Brain microvascular endothelial cell (primary cell): ENCODE measurements around the gene CCDC191.

Experiments used
- DNase-seq: peaks from one replicate; pipeline ENCODE4 v3.0.0-alpha.2; 2020
- H3K27ac ChIP-seq: fragments of 250-450 bp; sonication (Bioruptor Pico); 2 replicates; pipeline ENCODE4 v1.5.1; 2020; ENCODE audit warnings: mild to moderate bottlenecking, moderate library complexity
- H3K27me3 ChIP-seq: fragments of 250-450 bp; sonication (Bioruptor Pico); replicated peaks from 2 replicates; pipeline ENCODE4 v1.5.1; 2020; ENCODE audit warnings: mild to moderate bottlenecking
- H3K36me3 ChIP-seq: fragments of 250-450 bp; sonication (Bioruptor Pico); replicated peaks from 2 replicates; pipeline ENCODE4 v1.5.1; 2020; ENCODE audit warnings: mild to moderate bottlenecking
- H3K4me3 ChIP-seq: 2 replicates; pipeline ENCODE4 v1.5.1; 2011; ENCODE audit warnings: low read depth, mild to moderate bottlenecking, control low read depth, low read length, moderate library complexity
- in situ Hi-C: cut with HindIII; loops from 2 replicates; pipeline ENCODE4 v1.10.0; 2017; ENCODE audit warnings: low sequenced_read_pairs, low pct_ligation_motif_present
- TF ChIP-seq, protein P1 (sequence below): IDR thresholded peaks from 2 replicates; pipeline ENCODE4 v1.5.1; 2011; ENCODE audit warnings: low read depth, mild to moderate bottlenecking, moderate library complexity, low read length, control low read depth, inconsistent platforms; ENCODE audit errors: missing control alignments

CCDC191 gene

DNA sequence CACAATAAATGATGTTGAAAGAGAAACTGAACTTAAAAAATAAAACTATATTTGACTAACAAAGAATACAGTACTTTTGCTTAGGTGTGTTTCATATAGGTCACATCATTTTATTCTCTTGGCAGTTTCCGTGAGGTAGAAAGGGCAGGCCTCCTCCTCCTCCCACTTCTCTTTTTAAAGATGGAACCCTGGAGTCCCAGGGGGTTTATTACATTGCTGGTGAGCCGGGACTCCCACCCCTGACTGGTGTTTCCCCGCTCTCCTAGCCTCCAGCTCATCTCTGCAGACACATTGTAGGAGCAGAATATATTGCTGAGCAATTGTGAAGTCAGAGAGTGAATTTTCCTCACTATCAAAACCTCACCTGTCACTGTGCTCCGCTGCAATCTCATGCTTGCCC lies 78.5 kb downstream of the CCDC191 start:
- no peak for DNase-seq
- no peaks in the 10 kb centered on the region for H3K36me3 ChIP-seq
- in situ Hi-C loops = no loop called here

DNA sequence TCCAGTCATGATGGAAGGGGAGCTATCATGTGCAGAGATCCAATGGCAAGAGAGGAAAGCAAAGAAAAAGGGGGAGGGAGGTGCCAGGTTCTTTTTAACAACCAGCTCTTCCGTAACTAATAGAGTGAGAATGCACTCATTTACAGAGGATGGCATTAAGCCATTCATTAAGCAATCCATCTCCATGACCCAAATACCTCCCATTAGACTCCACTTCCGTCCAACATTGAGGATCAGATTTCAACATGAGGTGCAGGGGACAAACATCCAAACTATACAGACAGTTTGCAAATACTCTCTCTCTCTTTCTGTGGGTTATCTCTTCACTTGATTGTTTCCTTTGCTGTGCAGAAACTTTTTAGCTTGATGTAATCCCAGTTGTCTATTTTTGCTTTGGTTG lies 87.3 kb downstream of the CCDC191 start:
- DNase-seq = no peak
- in situ Hi-C loops = no loop called here
- Histone ChIP-seq H3K27me3 (no peaks in the 10 kb centered on the region), H3K27ac (no peak overlapping the region), H3K36me3 (no peaks in the 10 kb centered on the region), H3K4me3 (no peak overlapping the region)
- TF ChIP-seq, protein P1, sequence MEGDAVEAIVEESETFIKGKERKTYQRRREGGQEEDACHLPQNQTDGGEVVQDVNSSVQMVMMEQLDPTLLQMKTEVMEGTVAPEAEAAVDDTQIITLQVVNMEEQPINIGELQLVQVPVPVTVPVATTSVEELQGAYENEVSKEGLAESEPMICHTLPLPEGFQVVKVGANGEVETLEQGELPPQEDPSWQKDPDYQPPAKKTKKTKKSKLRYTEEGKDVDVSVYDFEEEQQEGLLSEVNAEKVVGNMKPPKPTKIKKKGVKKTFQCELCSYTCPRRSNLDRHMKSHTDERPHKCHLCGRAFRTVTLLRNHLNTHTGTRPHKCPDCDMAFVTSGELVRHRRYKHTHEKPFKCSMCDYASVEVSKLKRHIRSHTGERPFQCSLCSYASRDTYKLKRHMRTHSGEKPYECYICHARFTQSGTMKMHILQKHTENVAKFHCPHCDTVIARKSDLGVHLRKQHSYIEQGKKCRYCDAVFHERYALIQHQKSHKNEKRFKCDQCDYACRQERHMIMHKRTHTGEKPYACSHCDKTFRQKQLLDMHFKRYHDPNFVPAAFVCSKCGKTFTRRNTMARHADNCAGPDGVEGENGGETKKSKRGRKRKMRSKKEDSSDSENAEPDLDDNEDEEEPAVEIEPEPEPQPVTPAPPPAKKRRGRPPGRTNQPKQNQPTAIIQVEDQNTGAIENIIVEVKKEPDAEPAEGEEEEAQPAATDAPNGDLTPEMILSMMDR = no peak

More for the DNA sequence above, 78.5 kb downstream of the CCDC191 start:
- no peak overlapping the region for H3K27ac ChIP-seq
- H3K27me3 ChIP-seq = no peaks in the 10 kb centered on the region
- H3K4me3 ChIP-seq = no peak overlapping the region
- TF ChIP-seq, protein P1 = no peak

DNA sequence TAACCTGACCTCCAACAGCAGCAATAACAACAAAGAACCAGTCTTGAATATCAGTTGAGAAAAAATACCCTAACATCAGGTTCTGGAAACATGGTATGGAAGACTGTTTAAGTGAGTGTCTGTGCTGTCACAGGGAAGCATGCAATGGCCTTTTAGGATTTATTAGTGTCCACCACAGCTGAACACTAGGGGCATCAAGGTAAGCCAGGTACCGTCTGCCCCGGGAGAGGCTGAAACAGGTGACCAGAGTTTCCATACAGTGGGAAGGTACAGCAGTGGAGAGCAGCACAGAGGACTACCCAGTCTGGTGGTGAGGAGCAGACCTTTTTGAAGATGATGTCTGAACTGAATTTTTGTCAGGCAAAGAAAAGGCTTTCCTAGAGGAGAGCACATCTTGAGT lies 90.2 kb downstream of the CCDC191 start:
- Histone ChIP-seq H3K4me3 (no peak overlapping the region), H3K36me3 (no peaks in the 10 kb centered on the region), H3K27me3 (no peaks in the 10 kb centered on the region), H3K27ac (no peak overlapping the region)
- TF ChIP-seq, protein P1 = no peak
- in situ Hi-C loops = no loop called here
- no peak for DNase-seq

DNA sequence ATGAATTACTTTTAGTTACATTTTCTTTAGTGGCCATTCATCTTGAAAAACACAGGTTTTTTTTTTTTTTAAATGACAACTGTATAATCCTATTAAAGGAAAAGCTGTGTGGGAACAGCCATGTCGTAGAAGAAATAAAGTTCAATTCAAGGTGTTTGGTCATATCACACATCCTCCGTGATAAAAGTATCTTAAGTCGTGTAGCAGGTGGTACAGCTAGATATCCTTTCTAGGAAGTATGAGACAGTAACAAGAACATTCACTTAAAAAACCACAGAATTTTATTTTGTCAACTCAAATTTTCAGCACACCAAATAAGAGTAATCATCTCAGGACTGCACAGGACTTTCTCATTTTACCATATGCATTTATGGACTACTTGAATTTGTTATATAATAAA lies 92.4 kb downstream of the CCDC191 start:
- Histone ChIP-seq H3K36me3 (no peaks in the 10 kb centered on the region), H3K4me3 (no peak overlapping the region), H3K27me3 (no peaks in the 10 kb centered on the region), H3K27ac (no peak overlapping the region)
- in situ Hi-C loops = no loop called here
- DNase-seq = no peak
- TF ChIP-seq, protein P1 = no peak

DNA sequence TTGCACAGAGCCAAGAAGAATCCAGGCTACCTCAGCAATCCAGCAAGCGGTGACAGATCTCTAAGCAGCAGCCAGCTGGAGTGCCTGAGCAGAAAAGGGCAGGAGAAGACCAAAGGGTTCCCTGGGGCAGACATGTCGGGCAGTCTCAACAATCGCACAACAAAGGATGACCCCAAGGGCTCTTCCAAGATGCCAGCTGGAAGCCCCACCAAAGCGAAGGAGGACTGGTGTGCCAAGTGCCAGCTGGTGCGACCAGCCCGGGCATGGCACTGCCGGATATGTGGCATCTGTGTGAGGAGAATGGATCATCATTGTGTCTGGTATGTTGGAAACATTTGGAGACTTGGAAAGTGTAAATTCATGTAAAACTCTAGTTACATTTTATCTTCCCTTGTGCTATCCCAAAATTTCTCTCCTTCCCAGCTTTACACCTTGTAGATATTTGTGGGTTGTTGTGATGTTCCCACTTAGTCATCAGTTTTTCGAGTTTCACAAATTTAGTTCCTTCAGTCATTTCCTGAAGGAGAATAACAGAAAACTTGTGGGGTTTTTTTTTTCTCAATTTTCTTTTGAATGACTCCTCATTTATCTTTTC lies 102.1 kb downstream of the CCDC191 start:
- H3K4me3 ChIP-seq = no peak overlapping the region
- H3K27me3 ChIP-seq = no peaks in the 10 kb centered on the region
- DNase-seq = no peak
- TF ChIP-seq, protein P1 = no peak
- H3K36me3 ChIP-seq = no peaks in the 10 kb centered on the region
- H3K27ac ChIP-seq = no peak overlapping the region
- in situ Hi-C loops = no loop called here

DNA sequence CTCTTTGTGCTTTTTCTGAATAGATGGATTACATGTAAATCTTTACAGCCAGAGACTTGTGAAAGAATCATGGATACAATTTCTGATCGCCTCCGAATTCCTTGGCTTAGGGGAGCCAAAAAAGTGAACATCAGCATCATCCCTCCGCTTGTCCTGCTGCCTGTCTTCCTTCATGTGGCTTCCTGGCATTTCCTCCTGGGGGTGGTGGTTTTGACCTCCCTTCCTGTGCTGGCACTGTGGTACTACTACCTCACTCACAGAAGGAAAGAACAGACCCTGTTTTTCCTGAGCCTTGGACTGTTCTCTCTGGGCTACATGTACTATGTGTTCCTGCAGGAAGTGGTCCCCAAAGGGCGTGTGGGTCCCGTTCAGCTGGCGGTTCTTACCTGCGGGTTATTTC lies 102.6 kb downstream of the CCDC191 start:
- Histone ChIP-seq H3K27me3 (peaks cover 3% of the 10 kb centered on the region), H3K36me3 (no peaks in the 10 kb centered on the region), H3K27ac (no peak overlapping the region), H3K4me3 (no peak overlapping the region)
- DNase-seq = no peak
- TF ChIP-seq, protein P1 = no peak
- in situ Hi-C loops = no loop called here
